Islet of Langerhans (tissue), 1 donor: ENCODE data around the gene RUNX1.

Experiments used
- FAIRE-seq: peaks from one replicate; lab custom pipeline; 2011; peaks lifted over from hg19 to GRCh38; lab: Jason Lieb, UNC

Gene RUNX1

DNA sequence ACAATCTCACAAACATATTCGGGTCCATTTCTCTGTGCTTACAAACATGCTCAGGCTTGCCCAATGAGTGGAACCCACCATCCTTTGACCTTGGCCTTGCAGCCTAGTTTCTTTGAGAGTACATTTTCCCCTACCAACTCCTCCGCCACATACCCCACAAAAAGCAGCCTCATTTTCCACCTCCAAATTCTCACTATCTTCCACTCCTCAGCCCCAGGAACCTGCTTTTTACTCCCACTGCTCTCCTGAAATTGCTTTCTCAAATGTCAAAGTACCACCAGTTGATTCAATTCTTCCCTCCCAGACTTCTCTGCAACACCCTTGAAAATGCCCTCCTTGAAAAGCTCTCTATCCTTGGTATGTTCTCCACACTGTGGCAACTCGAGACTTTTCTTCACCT, 103.8 kb downstream of the RUNX1 start:
- no peak for FAIRE-seq

DNA sequence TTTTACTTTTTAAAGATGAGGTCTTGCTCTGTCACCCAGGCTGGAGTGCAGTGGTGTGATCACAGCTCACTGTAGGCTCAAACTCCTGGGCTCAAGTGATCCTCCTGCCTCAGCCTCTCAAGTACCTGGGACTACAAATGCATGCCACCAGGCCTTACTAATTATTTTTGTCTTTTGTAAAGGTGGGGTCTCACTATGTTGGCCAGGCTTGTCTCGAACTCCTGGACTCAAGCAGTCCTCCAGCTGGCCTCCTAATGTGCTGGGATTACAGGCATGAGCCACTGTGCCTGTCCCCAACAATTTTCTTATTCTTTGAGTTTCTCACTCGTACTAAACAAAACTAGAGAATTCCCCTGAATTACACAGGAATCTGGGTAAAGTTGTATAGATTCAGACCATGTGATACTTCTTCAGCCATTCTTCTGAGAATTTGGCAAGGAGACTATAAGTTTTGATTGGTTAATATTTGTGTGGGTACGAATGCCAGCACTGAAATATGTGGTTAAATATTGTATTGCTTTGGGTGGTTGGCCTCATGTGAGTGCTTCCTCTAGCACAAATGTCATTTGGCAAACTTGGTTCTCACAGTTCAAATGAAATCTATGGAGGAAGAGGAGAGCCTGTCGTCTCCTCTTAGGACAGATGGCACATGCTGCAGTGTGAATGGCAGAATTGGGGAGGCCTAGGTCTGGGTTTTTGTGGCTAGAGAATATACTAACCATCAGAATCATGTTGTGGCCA, 104.9 kb downstream of the RUNX1 start:
- FAIRE-seq, result no peak

DNA sequence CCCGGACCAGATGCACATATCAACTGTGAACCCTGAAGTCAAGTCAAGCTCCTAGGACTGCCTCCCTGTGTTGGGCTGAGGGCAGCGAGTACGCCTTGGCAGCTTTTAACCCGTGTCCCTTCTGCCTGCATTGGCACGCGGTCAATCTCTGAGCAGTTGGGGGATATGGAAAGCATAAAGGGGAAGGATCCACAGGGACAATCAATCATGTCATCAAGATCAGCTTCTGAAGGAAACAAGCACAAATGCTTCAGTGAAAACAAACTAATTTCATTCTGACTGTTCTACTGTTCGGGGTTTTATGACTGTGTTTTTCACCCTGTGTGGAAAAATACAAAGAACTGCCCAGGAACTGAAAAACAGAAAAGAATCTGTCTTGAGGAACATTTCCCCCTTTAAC, 106.2 kb downstream of the RUNX1 start:
- no peak for FAIRE-seq

DNA sequence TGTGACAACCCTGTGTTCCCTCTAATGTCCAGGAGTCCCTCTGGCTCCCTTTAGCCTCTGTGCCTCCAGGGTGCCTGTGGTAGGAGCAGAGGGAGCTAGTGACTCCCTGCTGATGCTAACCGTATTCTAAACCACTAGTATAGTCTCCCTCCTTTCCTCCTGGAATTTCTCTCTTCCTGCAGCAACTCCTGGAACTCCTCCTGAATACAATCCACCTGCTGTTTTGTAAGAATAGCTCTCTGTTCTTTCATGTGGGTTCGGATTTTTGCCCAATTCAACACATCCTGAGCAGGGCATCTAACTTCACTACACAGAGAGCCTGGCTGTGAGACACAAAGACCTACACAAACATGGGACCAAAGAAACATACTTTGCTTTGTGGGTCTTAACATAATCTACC, 107.9 kb downstream of the RUNX1 start:
- no peak for FAIRE-seq

DNA sequence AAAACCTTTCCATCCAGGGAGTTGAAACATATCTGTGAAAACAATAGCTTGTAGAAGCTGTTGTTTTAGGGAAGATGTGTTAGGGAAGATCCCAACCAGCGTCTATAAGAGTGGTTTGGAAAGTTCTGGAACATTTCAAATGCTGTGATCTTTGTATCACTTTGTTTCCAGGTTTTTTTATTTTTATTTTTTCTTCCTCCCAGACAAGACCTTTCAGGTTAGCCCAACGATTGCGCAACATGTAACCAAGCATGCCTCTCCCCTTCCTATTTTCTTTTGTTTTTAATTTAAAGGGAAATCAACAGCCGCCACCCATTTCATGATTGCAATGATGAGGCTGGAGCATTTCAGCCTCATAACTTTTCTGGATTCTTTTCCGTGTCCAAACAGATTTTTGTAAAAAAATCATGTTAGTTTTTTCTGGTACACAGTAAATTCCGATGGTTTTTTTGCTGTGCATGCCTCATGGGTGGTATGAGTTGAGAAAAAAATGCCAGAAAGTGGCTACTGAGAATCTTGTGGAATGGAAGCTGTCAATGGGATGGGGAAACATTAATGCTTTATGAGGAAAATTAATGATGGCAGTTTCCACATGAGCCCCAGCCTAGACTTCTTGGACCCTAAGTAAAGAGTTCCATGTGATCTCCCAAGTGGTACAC, 109.3 kb downstream of the RUNX1 start:
- FAIRE-seq, result no peak

DNA sequence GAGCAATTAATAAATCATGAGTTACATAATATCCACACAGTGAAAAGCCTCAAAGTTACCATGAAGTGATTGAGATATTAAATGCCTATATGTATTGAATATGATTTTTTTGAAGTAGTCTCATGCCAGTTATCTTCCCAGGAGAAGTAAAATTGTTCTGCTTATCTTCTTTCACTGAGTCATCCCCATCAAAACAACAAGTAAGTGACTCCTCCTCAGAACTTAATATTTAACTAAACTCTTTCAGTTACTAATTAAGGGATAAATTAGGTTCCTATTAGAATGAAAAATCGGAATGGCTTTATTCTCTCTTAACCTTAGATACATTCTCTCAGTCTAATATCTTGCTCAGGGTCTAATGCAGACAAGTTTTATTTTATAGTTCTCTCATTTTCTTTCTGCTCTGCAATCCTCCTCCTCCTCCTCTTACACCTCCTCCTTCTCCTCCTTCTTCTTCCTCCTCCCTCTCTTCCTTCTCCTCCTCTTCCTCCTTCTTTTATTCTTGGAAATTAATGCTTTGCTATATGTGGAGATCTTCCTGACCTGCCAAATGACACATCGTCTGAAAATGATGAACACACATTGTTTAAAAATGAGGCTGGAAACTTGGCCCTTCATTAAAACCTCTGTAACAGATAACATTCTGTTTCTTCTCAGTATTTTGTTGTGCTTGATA, 110.9 kb downstream of the RUNX1 start:
- no peak for FAIRE-seq

DNA sequence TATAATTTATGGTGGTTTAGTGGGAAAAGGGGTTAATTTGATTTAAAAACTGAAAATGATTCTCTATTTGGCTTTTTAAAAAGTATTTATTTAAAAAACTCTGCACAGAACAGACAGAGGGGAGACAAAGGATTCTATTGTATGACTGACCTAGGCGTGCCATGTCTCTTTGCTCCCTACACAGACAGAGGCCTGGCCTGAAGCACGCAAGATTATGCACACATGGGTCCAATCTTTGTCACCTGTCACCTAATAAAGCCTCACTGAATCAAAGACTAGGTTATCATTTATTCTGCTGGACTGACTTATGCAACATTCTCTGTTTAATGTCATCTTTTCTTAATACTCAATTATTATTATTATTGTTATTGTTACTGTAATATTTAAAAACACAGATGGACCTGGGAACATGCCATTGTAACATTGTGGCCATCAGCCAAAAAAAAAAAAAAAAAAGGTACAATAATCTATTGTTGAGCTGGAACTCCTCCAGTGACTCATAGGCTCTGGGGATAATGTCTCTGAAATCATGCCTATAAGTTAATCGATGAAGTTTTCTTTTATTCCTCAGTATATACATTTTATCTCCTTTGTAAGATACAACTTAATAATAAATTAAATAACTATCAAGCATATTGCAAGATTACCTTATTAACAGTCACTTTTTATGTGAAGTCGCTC, 112.1 kb downstream of the RUNX1 start:
- FAIRE-seq, result no peak

DNA sequence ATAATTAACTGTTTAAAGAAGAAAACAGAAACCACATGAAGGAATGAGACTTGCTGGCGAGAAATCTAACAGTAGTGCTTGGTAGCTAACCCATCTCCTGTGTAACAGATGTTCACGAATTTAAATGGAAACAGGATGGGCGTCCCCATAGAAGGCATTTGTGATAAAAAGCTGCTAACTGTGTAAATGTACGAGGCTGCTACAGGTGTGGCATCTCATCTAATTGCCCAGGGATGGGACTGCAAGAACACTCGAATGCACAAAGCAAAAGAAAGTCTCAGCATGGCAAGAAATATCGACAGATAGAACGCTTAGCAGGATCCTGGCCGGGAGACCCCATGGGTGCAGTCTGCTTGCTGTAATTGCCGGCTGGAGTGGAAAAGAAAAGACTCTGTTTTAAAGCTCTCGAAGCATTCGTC, 112.7 kb downstream of the RUNX1 start:
- FAIRE-seq, result no peak

DNA sequence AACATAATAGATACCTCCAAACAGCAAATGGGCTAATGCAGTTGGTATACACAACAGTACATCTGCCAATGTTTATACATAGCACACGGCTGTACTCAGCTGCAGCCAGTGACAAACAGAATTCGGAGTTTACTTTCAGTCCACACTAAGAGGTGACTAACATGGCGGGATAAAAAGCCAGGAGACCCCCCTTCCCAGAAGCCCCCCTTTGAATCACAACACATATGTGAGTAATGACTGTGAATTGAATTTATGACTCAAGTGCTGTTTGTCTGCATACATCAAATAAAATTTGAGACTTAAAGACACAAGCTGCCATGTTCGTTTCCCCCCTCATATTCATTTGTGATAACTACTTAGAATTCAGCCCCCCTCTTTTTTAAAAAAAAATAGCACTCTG, 113.2 kb downstream of the RUNX1 start:
- FAIRE-seq, result no peak

DNA sequence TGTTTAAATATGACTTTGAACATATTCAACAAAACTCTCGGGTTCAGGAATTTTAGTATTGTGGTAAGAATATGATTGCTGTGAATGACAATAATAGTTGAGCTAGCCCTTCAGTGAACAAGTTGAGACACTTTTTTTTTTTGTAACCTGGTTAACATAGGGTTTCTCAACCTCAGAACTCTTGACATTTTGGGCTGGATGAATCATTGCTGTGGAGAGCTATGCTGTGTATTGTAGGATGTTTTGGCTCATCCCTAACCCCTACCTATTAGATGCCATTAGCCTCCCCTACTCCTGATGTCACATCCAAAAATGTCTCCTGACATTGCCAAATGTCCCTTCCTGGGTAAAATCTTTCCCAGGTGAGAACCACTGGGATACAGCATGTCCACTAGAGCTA, 113.7 kb downstream of the RUNX1 start:
- no peak for FAIRE-seq

DNA sequence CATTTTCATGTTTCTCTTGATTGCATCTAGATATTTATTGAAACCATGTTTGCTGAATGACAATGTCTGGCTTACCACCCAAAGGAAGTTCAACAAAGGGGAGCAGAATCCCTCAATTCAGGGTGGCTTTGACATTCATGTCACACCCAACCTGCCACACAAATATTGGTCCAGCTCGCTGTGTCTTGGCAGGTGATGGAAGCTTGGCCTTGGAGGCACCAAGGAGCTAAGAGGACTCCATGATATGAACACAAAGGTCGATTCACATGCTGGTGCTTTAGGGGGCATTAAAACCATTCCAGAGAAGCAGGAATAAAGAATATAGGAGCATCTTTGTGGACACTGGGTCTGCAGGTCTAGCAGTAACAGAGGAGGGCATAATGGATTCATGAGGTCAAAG, 114.8 kb downstream of the RUNX1 start:
- no peak for FAIRE-seq

DNA sequence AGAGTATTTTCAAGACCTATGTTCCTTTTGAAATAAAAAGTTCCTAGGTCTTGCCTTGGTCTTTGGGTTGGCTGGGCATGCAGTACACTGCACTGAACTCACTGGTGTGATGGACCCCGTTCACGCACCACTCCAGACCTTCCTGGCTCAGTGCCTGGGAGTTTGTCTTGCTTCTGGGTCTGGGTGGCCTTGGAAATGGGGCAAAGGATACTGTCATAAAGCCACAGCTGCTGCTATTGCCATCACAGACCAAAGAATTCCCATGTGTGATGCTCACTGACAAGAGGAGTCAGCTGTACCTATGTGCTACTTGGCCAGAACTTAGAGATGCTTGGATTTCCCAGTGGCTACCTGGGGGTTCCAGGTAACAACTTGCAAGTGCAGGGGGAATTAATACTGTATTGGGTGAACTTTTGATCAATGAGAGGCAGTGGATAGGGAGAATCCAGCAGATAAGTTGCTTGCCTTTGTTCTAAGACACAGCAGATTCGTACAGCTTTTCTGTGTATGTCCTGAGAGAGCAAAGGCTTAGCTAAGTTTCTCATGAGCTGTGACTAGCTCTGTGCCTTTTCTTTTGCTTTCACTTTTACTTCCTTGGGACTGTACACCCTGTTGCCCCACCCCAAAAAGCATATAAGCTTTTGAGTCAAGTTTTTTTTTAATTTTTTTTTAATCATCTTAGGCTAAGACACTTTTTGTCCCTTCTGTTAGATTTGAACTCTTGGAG, 115.3 kb downstream of the RUNX1 start:
- FAIRE-seq, result no peak

DNA sequence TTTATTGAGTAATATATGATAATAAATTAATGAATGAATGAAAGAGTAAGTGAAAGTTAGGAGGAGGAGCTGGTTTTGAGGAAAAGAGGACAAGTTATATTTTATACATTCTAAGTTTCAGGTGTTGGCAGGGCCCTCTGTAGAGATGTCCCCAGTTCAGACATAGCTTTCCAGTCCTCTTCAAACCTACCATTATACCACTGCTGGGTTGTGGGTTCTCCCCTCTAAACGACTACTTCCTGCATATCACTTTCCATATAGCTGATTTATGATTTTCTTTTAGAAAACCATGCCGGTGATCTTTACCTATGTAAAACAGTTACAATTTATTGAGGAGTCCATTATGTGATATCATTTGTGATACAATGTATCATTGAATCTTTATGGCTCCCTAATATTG, 116.9 kb downstream of the RUNX1 start:
- FAIRE-seq, result no peak

DNA sequence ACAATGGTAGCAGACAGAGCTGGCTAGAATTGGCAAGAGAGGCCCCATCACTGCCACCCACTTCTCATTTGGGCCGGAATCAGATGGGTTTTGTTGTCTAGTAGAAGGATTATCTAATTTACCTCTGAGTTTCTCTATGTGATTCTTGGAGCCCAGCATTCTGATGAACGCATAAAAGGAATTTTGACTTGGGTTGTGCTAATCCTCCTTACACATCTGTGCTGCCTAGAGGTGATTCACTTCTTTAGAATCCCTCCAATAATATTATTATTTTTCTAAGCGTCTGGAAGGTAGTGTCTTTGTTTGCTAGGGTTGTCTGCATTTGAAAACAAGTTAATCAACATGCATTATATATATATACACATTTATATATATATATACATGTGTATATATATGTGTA, 118.1 kb downstream of the RUNX1 start:
- no peak for FAIRE-seq

DNA sequence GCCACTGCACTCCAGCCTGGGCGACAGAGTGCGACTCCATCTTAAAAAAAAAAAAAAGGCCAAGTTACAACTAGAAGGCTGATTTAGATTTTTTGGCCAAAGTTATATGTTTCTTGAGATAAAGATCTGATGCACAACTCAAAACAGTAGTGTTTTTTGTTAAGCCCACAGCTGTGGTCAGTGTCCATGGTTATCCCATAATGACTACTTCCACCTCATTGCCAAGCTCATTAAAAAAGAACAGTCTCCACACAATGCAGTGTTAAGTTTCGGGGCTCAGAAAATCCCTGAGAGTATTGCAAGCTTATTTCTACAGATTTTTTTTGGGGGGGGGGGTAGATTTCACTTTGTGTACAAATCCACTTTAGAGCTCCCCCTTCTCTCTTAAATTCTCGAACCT, 120.5 kb downstream of the RUNX1 start:
- no peak for FAIRE-seq

DNA sequence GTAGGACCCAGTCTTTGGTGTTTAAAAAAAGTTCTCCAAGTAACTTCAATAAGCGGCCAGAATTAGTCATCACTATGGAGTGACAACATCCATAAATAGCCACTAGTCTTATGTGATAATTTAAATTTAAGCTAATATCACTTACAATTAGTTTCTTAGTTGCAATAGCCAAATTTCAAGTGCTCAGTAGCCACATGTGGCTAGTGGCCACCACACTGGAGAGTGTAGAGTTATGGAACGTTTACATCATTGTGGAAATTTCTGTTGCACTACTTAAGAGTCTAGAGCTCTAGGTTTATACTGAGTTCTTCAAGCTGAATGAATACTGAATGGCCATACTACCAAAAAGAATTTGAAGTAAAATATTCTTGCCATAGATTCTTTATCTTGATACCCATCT, 121.1 kb downstream of the RUNX1 start:
- no peak for FAIRE-seq

DNA sequence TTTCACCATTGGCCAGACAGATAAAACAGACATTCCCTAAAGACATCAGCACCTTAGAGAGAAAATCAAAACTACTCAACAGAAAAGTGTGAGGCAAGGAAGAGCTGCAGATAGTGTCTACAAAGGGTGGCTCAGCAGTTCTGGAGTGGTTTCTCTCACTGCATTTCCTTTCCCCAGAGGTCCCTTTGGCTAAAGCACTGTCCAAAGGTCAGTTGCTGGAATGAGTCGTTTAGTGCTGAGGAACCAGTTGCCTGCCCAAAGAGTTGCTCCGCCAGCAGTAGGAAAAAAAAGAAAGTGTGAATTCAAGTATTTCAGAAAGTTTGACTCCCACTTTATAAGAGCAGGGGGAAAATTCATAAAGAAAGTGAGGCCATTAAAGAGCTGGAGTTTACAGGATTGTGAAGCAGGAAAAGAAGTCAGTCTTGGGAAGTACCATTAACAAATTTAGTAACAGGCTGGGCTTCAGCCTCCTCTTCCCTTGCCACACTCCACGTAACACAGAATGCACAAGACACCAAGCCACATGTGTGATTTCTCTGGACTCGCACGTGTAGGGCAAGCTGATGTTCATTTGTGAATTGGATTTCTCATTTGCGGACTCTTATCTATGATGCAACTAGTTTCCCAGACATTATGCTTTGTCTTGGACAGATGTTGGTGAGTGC, 122.2 kb downstream of the RUNX1 start:
- FAIRE-seq, result no peak

DNA sequence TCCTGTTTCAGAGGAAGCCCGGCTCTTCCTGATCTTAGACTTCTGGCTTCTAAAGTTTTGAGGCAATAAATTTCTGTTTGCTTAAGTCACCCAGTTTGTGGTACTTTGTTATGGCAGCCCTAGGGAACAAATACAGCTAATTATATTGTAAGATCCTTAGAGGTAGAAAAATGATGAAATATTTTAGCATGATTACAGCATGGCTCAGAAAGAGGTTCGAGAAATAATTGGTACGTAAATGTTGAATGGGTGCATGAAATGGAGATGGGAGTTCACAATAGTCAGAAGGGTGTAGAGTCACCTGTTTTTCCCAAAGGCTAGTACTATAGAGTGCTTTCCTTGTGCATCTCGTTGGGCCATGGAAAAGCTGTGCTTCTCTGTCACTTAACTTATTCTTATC, 123.5 kb downstream of the RUNX1 start:
- FAIRE-seq, result no peak

DNA sequence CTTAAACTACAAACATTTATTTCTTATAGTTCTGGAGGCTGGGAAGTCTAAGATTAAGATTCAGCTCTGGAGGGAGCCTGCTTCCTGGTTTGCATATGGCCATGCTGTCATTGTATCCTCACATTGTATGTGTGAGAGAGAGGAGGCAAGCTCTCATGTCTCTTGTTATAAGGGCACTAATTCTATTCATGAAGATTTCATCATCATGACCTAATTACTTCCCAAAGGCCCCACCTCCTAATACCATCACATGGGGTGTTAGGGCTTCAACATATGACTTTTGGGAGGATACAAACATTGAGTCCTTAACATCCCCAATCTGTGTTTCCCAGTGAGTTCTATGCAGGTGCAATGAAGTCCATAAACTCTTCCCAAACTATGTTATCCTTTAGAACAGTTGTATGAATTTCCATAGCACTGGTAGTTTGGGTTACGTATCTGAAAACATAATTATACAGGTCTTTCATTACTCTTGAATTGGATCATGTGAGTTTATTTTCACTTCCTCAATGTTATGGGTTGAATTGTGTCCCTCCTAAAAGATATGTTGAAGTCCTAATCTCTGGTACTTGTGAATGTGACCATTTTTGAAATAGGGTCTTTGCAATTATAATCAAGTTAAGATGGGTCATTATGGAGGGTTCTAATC, 124.2 kb downstream of the RUNX1 start:
- FAIRE-seq, result no peak

DNA sequence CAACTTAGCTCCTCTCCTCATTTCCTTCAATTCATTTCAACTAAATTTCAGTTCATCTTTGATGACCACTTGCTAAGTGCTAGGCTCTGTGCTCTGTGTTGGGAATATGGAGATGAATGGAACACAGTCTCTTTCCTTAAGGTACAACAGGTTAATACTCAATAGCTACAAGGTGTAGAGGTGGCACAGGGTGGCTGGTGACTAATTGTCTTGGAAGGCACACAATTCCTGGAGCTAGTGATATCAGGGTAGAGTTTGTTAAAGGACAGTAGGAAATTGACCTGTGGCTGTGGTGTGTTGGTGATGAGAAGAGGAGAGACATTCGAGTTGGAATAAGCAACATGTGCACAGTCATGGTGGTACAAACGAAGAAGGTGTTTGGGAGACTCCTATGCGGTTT, 124.9 kb downstream of the RUNX1 start:
- no peak for FAIRE-seq

DNA sequence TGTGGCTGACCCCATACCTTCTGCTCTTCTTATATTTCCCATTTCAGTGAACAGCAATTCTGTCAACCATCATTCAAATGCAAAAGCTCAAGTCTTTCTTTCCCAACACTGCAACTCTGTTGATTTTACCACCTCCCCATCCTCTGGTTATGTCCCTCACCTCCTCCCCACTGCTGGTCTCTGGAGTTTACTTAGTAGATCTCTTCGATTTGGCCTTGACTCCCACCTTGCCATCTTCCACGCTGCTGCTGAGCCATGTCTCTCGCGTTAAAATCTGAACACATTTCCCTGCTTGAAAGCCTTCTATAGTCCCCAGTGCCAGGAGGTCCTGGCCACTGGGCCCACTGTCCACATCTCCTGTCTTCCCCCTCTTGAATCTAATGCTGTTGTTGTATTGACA, 125.5 kb downstream of the RUNX1 start:
- FAIRE-seq, result no peak
